ENCODE measurements around the gene PNPO. TPM values are rescaled to one million over a fixed set of nuclear protein-coding genes. Genes with fewer than 3 reads are reported as not detected.

PNPO gene
- total and polyA plus RNA-seq, 2 of the 8 experiments (the other 6 are each of a cell fraction or from before 2014, with no cell fraction given), result 7.0 to 8.1 TPM

GRCh38 chr17:47941246-47942095, at the start of gene PNPO (continued):
- no peak for TF ChIP-seq CHD7 (IDR thresholded peaks at IDR 0.05; ENCODE audit: insufficient replicate concordance, low read length)
- TF ChIP-seq SRF (IDR thresholded peaks at IDR 0.05; ENCODE audit: low read depth, low read length), result no peak

Measured in H1 (cell line).